NCI-H345 (cell line): Measurements from ENCODE around the gene CERS1.

Source experiments
- DNase-seq: peaks from one replicate; lab custom pipeline; 2025; lab: John Stamatoyannopoulos, UW

Gene CERS1, protein sequence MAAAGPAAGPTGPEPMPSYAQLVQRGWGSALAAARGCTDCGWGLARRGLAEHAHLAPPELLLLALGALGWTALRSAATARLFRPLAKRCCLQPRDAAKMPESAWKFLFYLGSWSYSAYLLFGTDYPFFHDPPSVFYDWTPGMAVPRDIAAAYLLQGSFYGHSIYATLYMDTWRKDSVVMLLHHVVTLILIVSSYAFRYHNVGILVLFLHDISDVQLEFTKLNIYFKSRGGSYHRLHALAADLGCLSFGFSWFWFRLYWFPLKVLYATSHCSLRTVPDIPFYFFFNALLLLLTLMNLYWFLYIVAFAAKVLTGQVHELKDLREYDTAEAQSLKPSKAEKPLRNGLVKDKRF

DNA sequence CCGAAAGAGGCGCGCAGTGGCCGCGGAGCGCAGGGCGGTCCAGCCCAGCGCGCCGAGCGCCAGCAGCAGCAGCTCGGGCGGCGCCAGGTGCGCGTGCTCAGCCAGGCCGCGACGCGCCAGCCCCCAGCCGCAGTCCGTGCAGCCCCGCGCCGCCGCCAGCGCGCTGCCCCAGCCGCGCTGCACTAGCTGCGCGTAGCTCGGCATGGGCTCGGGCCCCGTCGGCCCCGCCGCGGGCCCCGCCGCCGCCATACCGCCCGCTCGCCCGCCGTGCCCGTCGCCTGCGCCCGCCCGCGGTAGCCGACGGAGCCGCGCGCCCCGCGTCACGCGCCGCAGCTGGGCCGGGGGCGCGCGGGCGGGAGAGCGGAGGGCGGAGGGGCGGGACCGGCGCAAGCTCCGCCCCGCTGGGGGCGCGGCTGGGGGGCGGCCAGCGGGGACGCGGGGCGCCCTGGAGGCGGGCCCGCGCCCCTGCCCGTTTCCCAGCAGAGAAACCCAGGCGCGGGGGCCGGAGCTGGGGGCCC, at the start of gene CERS1:
CERS1 (minus strand) TSS at position 335 of the 518 bp plus-strand sequence; CDS start at position 249, 86 bp downstream.
- DNase-seq = no peak

DNA sequence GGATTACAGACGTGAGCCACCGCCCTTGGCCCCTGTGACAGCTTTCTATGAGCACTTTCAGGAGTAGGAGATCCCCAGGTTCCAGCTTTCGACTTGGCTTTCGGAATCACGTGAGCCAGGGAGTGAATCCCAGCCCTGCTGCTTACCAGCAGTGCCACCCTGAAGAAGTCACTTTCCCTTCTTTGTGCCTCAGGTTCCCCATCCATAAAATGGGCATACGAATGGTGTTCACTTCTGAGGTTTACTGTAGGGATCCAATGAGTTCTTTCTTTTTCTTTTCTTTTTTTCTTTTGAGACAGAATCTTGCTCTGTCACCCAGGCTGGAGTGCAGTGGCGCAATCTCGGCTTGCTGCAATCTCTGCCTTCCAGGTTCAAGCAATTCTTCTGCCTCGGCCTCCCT, 49.3 kb upstream of the CERS1 start:
- DNase-seq = no peak

DNA sequence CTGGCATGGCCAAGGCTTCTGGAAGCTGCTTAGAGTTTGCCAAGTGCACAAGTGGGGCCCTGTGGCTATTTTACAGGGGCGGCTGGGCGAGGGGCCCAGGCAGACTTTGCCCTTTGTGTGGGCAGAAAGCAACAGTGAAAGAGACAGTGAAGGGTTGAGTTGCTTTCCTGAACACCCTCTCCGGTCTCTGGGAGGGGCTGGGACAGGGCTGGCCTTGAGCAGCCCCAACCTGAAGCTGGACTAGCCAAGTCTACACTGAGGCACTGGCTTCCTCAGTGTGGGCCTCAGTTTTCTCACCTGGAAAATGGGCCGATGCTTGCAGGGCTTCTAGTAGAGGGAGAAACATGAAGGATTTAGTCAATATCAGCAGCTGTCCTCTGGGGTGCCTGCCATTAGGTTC, 47.5 kb upstream of the CERS1 start:
- DNase-seq = no peak

DNA sequence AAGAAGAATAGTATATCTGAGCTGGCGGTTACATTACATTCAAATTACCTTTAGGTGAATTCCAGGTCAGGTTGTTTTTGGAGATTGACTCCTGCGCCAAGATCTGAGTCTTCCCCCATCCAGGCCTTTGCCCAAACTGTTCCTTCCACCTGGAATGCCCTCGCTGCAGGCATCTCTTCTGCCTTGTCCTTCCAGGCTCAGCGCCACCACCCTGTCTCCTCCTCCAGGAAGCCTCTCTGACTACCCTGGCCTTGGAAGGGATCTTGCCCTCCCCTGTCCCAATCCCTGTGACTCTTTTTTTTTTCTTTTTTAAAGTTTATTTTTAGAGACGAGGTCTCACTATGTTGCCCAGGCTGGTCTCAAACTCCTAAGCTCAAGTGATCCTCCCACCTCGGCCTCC, 46.7 kb upstream of the CERS1 start:
- no peak for DNase-seq

DNA sequence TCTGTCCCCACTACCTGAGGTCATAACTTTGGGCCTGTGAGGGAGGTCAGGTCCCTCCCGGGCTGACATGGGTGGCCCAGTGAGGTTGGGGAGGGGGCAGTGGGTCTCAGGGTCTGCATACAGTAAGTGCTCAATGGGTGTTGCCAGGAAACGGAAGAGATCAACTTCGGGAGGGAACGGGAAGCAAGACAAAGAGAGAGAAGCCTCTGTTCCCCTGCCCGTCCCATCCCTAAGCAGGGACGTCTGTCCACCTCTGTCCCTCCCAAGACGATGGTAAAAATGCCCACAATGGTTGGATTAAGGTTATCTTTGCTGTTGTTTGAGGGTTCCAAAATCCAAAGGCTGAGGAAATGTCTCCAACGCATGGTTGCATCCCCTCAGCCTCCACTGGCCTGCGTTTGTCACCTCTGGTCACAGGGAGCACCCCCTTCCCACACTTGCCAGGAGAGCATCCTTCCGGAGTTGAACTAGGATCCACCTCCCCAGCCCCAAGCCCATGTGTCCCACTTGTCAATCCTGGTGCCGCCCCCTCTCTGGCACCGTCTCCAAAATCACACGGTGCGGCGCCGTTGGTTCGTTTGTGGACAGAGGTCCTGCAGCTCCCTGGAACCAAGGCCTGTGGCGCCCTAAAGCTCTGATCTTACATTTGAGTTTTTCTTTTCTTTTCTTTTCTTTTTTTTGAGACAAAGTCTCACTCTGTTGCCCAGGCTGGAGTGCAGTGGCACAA, 45.8 kb upstream of the CERS1 start:
- no peak for DNase-seq

DNA sequence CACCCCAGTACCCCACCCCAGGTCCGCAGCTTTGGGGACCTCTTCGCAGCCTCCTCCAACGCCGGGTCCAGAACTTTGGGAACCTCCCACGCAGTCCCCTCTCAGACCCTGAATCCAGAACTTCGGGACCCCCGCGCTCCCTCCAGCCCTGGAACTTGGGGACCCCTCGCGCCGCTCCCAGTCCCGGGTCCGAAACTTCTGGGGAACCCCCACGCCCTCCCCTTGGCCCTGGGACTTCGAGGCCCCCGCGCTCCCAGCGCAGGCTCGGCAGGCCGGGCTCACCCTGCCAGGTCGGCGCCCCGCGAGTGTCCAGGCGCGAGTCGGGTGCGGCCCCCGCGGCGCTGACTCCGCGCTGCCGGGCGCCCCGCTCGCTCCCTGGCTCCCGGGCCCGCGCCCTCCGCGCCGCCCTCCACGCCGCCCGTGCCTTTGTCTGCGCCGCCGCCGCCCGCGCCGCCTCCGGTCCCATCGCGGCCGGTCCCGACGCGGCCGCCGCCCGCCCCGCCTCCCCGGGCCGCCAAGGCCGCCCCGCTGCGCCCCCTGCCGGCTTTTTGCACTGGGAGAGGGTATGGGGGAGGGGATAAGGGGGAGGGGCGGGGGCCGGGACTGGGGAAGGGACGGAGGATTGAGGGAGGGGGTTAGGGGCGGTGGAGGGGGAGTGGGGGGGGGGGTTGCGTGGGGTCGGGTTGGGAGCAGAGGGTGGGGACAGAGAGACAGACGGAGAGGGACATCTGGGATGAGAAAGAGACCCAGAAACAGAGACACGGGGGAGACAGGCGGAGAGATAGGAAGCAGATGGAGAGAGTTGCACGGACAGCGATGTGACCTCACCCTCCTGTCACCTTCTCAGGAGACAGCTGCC, 45.0 kb upstream of the CERS1 start, which contains the start of gene HOMER3:
HOMER3 (minus strand) TSS at position 449 of the 859 bp plus-strand sequence. CDS start 2,235 bp downstream, outside the sequence.
- DNase-seq = peak; percentile 41

DNA sequence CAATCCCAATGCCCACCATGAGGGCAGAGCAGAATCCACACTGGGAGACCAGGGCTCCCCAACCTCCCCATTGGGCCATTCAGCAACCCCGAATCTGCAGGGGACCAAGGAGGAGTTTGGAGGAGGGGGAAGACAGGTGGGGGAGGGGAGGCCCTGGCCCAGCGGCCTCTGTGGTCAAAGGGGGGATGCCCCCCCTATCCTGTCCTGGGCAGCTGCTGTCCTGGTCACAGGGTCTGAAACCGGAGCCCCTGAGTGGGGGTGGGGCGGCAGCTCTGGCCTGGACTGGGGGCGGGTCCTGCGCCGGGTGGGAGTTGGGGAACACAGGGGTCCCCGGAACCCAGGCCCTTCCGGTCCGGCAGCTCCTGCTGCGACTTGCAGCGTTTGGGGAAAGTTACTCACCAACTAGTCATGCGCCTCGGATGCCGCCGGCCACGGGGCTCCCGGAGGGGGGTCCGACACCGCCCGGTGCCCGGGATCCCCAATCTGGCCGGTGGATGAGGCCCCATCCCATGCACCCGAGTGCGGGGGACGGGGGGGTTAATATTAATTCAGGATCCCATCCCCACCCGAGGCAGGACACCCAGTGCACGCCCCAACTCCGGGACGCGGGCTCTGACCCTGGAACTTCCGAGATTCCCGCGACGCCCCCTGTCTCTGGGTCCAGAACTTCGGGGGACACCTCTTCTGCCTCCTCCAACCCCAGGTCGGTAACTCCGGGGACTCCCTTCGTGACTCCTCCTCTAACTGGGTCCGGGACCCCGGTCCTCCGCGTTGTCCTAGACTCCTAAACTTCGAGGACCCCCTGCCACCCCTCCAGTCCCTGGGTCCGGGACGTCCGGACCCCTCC, 44.2 kb upstream of the CERS1 start:
- DNase-seq = no peak

DNA sequence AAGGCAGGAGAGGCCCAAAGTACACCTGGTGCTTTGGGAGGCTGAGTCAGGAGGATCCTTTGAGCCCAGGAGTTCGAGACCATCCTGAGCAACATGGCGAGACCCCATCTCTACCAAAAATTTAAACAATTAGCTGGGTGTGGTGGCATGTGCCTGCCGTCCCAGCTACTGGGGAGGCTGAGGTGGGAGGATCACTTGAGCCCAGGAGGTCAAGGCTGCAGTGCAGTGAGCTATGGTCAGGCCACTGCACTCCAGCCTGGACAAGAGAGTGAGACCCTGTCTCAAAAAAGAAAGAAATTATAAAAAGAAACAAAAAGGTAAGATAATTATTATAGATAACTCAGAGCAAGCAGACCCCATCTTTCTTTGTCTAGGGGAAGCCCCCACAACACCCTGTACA, 43.2 kb upstream of the CERS1 start:
- DNase-seq = no peak

DNA sequence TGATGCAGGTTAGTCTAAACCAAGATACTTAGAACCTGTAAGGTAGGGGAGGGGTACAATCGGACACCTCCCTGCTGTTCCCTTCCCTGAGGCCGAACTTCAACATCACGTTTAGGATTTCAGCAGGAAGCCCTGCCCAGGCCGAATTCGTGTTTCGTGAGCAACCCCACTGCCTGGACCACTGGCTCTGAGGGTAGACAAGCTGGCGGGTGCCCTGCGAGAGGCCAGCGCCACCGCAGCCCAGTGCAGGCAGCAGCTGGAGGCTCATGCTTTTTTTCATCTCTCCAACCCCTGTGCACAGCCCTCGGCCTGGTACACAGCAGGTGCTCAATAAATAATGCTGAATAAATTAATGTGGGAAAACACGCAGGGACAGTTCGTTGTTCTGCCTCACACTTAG, 37.3 kb upstream of the CERS1 start:
- no peak for DNase-seq

DNA sequence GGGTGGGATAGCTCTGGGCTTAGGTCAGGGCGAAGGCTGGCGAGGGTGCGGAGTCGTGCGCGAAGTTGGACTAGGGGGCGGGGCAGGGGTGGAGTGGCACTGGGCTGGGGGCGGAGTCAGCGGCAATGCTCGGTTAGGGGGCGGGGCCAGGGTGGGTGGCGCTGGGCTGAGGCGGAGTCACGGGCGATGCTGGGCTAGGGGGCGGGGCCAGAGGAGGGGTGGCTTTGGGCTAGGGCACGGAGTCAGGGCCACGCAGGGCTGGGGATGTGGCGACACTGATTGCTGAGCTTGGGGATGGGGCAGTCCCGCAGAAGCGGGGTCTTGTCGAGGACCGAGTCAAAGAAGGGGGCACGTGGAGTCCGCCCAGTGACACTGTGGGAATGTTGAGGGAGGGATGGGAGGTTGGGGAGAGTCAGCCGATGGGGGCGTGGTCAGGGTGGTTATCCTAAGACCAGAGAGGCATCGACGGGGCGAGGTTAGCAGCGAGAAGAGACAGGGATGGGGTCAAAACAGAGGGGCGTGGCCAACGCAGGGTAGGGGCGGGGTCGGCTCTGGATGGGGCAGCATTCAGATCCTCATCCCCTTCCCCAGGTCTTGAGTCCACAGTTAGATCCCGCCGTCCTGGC, 36.4 kb upstream of the CERS1 start:
- DNase-seq = no peak

DNA sequence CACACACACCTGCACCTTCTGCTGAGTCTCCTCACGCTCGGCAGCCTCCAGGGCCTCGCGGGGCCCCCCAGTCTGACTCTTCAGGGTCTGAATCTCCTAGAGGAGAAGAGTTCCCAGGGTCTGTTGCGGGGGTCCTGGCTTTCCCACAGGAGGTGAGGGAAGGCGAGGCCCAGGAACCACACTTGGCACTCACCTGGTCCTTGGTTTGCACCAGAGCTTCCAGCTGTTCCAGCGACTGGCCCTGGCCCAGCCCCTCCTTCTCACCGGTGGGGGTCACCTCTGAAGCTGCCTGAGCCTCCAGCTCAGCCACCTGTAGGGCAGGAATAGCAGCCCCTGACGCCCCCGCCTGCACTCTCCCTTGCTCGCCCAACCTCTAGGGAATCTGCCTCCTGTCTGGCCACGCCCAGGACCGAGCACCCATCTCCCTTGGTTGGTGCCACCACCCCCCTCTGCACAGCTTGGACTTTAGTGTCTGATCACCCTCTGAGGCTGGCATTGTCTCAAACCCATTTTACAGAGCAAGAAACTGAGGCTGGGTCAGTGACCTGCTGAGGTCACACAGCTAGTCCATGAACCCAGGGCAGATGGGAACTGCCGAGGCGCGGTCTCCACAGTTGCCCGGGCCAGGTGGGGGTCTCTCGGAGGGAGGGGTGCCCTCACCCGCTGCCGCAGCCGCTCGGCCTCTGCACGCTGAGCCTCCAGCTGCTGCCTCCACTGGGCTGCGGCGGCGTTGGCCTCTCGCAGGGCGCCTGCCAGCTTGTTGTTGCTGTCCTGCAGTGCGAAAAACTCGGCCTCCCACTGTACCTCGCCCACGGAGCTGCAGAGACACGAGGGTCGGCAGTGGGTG, 35.6 kb upstream of the CERS1 start:
- DNase-seq = no peak

DNA sequence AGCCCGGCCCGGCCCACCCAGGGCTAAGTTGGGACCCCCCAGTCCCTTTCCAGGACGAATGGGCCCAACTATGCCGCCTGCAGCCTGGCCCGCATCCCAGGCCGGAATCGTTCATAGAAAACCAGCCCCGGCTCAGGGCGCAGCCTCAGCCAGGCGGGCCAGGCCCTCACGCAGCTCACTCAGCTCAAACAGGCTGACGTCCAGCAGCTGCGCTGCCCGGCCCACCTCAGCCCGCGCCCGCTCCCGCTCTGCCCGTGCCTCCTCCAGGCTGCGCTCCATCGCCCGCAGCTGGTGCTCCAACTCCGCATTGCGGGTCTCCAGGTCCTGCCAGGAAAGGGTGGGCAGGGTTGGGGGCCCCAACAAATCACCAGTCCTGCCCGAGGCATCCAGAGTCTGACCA, 33.4 kb upstream of the CERS1 start:
- no peak for DNase-seq

DNA sequence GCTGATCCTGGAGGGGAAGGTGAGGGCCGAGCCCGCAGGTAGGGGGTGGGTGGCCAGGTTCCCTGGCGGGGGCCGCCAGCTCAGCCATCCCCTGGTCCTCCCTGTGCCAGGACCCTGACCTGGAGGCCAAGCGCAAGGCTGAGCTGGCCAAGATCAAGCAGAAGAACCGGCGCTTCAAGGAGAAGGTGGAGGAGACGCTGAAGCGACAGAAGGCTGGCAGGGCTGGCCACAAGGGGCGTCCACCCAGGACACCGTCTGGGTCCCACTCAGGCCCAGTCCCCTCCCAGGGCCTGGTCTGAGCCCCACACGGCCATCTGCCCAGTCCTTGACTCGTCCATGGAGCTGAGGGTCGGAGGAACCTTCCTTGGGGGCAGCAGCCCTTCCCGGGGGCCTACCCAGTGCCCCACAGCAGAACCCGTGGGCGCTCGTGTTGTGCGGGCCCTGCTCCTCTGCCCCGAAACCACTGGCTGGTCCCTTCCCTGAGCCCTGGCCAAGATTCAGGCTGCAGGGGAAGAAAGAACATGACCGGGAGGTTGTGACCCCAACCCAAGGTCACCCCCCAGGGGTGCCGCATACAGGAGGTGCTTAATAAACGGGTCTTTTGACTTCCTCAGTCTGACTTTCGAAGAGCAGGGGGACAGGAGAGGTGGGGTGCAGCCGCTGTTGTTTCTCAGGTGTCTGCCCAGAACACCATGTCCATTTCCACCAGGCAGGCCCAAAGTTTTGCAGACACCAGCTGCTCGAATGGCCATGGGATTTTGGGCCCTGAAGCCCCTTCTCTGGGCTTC, 32.3 kb upstream of the CERS1 start:
- DNase-seq = no peak

DNA sequence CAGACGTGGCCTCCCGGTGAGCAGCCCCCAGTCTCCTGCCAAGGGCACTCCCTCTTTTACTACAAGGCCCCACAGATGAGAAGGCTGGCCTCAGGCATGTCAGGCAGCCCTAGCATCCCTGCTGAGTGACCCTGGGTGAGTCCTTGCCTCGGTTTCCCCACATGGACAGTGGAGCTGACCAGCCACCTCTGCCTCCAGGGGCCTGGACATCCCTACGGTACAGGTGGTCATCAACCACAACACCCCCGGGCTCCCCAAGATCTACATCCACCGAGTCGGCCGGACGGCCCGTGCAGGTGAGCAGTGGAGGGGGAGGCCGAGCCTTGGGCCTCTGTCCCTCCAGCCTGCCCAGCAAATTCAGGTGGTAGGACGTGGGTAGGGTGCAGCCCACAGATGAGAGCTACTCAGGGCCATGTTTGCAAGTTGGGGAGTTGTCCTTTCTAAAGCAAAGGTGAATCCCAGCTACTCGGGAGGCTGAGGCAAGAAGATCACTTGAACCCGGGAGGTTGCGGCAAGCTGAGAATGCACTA, 28.8 kb upstream of the CERS1 start:
- DNase-seq = no peak

DNA sequence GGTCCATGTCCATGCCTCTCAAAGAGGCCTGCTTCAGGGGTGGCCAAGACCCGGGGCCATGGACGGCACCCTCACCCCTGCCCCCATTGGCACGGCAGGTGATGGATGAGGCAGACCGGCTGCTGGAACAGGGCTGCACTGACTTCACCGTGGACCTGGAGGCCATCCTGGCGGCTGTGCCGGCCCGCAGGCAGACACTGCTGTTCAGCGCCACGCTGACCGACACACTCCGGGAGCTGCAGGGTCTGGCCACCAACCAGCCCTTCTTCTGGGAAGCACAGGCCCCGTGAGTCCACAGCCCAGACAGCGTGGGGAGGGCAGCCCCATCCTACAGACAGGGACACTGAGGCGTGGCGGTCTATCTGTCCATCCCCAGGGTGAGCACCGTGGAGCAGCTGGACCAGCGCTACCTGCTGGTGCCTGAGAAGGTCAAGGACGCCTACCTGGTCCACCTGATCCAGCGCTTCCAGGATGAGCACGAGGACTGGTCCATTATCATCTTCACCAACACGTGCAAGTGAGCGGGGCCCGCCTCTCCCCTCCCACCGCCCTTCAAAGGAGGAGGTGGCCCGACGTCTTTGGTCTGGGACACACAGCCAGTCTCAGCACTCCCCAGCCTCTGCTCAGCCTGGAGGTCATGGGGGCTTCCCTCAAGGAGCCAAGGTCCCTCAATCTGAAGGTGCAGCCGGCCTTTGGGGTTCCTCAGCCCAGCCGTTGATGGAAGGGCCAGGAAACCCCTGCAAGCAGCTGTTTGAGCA, 26.4 kb upstream of the CERS1 start:
- no peak for DNase-seq

DNA sequence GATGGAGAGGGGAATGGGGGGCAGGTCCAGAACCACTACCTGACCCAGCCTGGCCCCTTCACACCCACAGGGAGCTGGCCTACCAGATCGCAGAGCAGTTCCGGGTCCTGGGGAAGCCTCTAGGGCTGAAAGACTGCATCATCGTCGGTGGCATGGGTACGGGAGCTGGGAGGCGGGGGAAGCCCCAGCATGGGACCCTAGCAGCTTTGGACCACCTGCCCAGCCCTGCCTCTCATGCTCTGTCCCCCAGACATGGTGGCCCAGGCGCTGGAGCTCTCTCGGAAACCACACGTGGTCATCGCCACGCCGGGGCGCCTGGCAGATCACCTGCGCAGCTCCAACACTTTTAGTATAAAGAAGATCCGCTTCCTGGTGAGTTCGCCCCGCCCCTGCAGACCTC, 25.6 kb upstream of the CERS1 start:
- no peak for DNase-seq

DNA sequence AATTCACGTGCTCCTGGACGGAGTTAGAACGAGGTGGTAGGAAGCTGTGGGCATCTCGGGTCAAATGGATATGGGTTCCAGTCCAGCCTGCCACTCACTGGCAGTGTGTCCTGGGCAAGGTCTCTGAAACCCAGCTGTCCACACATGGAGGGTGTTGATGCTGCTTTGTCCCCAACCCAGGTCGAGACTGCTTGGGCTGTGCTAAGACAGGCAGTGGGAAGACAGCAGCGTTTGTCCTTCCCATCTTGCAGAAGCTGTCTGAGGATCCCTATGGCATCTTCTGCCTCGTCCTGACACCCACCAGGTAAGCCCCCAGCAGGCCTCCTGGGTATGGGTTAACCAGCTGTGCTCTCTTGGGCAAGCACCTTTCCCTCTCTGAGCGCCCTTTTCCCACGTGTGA, 24.4 kb upstream of the CERS1 start:
- no peak for DNase-seq

DNA sequence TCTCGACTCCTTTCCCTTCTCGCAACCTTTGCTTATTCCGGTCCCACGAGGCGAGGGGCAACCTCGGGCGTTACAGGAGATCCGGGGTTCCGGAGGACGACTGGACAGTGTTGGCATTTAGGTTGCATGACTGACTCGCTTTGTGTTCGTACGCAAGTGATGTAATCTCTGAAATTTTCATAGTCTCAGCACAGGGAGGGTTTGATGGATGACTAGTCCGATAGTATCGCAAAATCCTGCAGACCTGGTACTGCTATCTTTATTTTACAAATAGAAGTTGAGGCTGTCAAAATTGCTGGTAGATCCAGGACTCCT, 23.9 kb upstream of the CERS1 start:
- no peak for DNase-seq
